ENCODE results near the gene SPRTN.

SPRTN gene

DNA sequence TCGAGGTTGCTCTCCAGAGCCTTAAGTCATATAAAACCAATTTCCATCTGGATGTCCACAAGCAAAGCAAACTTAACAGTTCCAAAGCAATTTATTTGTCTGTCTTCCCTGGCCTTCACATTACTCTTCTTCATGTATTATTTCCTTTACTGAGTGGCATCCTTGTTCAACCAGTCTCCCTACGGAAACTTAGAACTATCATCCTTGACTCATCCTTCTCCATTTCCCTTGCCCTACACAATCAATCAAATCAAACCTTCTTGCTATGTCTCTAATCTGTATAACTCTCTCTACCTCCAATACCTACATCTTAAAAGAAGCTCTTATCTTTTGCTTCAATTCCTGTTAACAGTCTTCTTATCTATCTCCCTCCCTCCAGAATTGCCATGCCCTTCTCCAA is 58.5 kb downstream of the SPRTN start:
- H3K4me1 Mint-ChIP-seq: peaks cover 31% of the 10 kb centered on the region
- no peak overlapping the region for H3K4me3 Mint-ChIP-seq
- no peaks in the 10 kb centered on the region for H3K27me3 Mint-ChIP-seq (ENCODE audit: low read depth)
- H3K36me3 Mint-ChIP-seq (ENCODE audit: low read depth): no peaks in the 10 kb centered on the region
- no peaks in the 10 kb centered on the region for H3K9me3 Mint-ChIP-seq
- TF ChIP-seq, protein P1, sequence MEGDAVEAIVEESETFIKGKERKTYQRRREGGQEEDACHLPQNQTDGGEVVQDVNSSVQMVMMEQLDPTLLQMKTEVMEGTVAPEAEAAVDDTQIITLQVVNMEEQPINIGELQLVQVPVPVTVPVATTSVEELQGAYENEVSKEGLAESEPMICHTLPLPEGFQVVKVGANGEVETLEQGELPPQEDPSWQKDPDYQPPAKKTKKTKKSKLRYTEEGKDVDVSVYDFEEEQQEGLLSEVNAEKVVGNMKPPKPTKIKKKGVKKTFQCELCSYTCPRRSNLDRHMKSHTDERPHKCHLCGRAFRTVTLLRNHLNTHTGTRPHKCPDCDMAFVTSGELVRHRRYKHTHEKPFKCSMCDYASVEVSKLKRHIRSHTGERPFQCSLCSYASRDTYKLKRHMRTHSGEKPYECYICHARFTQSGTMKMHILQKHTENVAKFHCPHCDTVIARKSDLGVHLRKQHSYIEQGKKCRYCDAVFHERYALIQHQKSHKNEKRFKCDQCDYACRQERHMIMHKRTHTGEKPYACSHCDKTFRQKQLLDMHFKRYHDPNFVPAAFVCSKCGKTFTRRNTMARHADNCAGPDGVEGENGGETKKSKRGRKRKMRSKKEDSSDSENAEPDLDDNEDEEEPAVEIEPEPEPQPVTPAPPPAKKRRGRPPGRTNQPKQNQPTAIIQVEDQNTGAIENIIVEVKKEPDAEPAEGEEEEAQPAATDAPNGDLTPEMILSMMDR (IDR thresholded peaks at IDR 0.05; ENCODE audit: unreplicated experiment in 3 of 3): no peak
- peak overlapping the region in 2 of 3 experiments; percentile 9 to 25 for H3K27ac Mint-ChIP-seq

DNA sequence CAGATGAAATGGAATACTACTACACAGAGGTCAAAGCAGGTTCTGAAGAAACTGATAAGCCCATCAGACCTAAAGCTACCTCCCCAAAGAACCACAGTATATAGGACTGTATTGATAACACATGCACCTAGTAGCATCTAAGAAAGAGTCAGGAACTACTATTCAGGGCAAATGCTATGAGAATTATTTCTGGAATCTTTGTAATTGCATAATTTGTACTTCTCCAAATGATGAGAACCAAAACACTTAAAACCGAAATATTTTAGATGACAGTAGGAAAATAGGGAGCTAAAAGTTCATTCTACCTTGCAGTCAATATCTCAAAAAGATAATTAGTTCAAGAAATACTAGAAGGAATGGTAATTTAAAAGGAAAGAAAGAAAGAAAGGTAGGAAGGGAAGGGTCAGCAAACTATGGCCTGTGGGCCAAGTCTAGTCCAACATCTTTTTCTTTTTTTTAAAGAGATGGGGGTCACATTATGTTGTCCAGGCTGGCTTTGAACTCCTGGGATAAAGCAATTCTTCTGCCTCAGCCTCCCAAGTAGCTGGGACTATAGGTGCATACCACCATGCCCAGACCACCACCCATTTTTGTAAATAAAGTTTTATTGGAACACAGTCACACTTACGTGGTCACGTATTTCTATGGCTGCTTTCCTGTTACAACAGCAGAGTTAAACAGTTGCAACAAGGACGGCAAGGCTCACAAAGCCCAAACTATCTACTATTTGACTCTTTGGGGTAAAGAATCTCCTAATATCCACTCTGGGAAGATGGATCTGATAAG is 60.0 kb downstream of the SPRTN start:
- H3K9me3 Mint-ChIP-seq: no peaks in the 10 kb centered on the region
- no peaks in the 10 kb centered on the region for H3K36me3 Mint-ChIP-seq (ENCODE audit: low read depth)
- peaks cover 31% of the 10 kb centered on the region for H3K4me1 Mint-ChIP-seq
- TF ChIP-seq, protein P1 (IDR thresholded peaks at IDR 0.05; ENCODE audit: unreplicated experiment in 3 of 3): no peak
- no peaks in the 10 kb centered on the region for H3K27me3 Mint-ChIP-seq (ENCODE audit: low read depth)
- H3K27ac Mint-ChIP-seq: no peak overlapping the region
- no peak overlapping the region for H3K4me3 Mint-ChIP-seq

DNA sequence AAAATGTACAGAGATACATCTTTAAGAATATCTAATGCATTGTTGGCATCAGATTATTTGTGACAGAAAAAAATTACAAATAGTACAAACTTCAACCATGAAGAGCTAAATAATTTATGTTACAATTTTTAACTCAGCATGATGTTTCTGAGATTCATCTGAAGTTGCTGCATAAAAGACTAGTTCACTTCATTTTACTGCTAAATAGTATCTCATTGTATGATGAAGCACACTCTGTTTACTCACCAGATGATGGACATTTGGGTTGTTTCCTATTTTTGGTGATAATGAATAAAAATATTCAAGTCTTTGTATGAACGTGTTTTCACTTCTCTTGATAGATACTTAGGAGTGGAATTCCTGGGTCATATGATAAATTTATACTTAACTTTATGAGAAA is 63.4 kb downstream of the SPRTN start:
- TF ChIP-seq, protein P1 (IDR thresholded peaks at IDR 0.05; ENCODE audit: unreplicated experiment in 3 of 3): no peak
- Mint-ChIP-seq H3K27me3 (ENCODE audit: low read depth) (no peaks in the 10 kb centered on the region), H3K36me3 (ENCODE audit: low read depth) (no peaks in the 10 kb centered on the region), H3K9me3 (no peaks in the 10 kb centered on the region), H3K4me1 (peaks cover 19% of the 10 kb centered on the region), H3K4me3 (no peak overlapping the region), H3K27ac (no peak overlapping the region)

DNA sequence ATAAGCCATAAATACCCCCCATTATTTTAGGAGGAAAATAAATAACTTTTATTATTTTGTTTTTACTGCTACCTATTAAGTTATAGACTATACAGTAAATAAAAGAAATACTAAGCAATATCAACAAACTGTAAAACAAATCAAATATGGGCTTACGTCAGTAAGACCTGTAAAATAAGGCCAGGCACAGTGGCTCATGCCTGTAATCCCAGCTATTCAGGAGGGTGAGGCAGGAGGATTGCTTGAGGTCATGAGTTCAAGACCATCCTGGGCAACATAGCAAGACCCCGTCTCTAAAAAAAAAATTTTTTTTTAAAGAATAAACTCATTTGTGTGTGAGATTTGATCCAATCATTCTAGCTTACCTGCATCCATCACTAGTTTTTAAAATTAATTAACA is 66.2 kb downstream of the SPRTN start:
- Mint-ChIP-seq H3K4me3 (no peak overlapping the region), H3K36me3 (ENCODE audit: low read depth) (no peaks in the 10 kb centered on the region), H3K4me1 (peaks cover 8% of the 10 kb centered on the region), H3K27me3 (ENCODE audit: low read depth) (no peaks in the 10 kb centered on the region), H3K9me3 (no peaks in the 10 kb centered on the region), H3K27ac (no peak overlapping the region)
- TF ChIP-seq, protein P1 (IDR thresholded peaks at IDR 0.05; ENCODE audit: unreplicated experiment in 3 of 3): no peak
